K562 (cell line): ENCODE measurements around the gene CDKN1C. TPM values are rescaled to one million over a fixed set of nuclear protein-coding genes. Genes with fewer than 3 reads are reported as not detected.

ENCODE experiments used
- ARID4B ChIP-seq: sonication (generic); formaldehyde crosslinking; IDR thresholded peaks from 2 replicates; pipeline ENCODE4 v1.8.0; 2022; ENCODE audit warnings: mild to moderate bottlenecking, missing genetic modification reagents
- BHLHE40 ChIP-seq: IDR thresholded peaks from 2 replicates; pipeline ENCODE4 v1.6.1; 2011; ENCODE audit warnings: low read length, improper control_type of control experiment
- CBX3 ChIP-seq, 2 experiments: IDR thresholded peaks; 1 replicate in 1 of 2; 2 replicates in 1 of 2; pipeline ENCODE4 v1.6.1; 2012; ENCODE audit warnings: inconsistent platforms in 2 of 2, low read length in 2 of 2, borderline replicate concordance in 1 of 2, control low read depth in 1 of 2
- ETV5 ChIP-seq: sonication (generic); formaldehyde crosslinking; IDR thresholded peaks from 2 replicates; pipeline ENCODE4 v1.4.0; 2020; ENCODE audit warnings: low read depth, mild to moderate bottlenecking, missing genetic modification reagents
- FOXA1 ChIP-seq: fragments of 450-650 bp; IDR thresholded peaks from 2 replicates; pipeline ENCODE4 v1.6.1; 2016; ENCODE audit warnings: mild to moderate bottlenecking, borderline replicate concordance
- HDAC1 ChIP-seq, 2 experiments: fragments of 450-650 bp; IDR thresholded peaks; 2 replicates each; pipeline ENCODE4 v1.6.1; 2016 to 2017; ENCODE audit warnings: inconsistent platforms in 1 of 2, mild to moderate bottlenecking in 1 of 2, moderate library complexity in 1 of 2
- HSF4 ChIP-seq: fragments of 250-450 bp; sonication (Bioruptor Pico); IDR thresholded peaks from 2 replicates; pipeline ENCODE4 v2.1.2; 2022; ENCODE audit warnings: mild to moderate bottlenecking, moderate library complexity, borderline replicate concordance
- NFIC ChIP-seq: fragments of 450-650 bp; IDR thresholded peaks from 2 replicates; pipeline ENCODE4 v1.6.1; 2017; ENCODE audit warnings: mild to moderate bottlenecking, inconsistent platforms
- PRPF4 ChIP-seq: fragments of 200-400 bp; formaldehyde crosslinking; IDR thresholded peaks from one replicate; pipeline ENCODE4 v1.6.1; 2017; ENCODE audit warnings: low read length, low read depth, mild to moderate bottlenecking; ENCODE audit not compliant: insufficient read depth, poor library complexity, severe bottlenecking
- TEAD4 ChIP-seq, 2 experiments: sonication (generic) in 1 of 2; formaldehyde crosslinking in 1 of 2; IDR thresholded peaks; 2 replicates each; pipeline versions ENCODE4 v1.6.1 to v1.8.0; 2012 to 2022; ENCODE audit warnings: borderline replicate concordance in 1 of 2, inconsistent platforms in 1 of 2, low read length in 1 of 2, mild to moderate bottlenecking in 1 of 2, missing genetic modification reagents in 1 of 2
- TGIF2 ChIP-seq: sonication (generic); formaldehyde crosslinking; IDR thresholded peaks from 2 replicates; pipeline ENCODE4 v1.8.1; 2022; ENCODE audit warnings: mild to moderate bottlenecking, missing genetic modification reagents, moderate library complexity
- USF2 ChIP-seq: sonication (generic); formaldehyde crosslinking; IDR thresholded peaks from 2 replicates; pipeline ENCODE4 v1.5.0; 2020; ENCODE audit warnings: missing genetic modification reagents
- YY1 ChIP-seq, 3 experiments: IDR thresholded peaks; 2 replicates each; pipeline ENCODE4 v1.6.1; 2011; ENCODE audit warnings: low read length in 2 of 3, mild to moderate bottlenecking in 2 of 3, moderate library complexity in 2 of 3, borderline replicate concordance in 1 of 3, control low read depth in 1 of 3, low read depth in 1 of 3; ENCODE audit not compliant: insufficient read depth in 3 of 3, insufficient replicate concordance in 2 of 3, control insufficient read depth in 1 of 3, insufficient read length in 1 of 3; ENCODE audit errors: extremely low read depth in 1 of 3
- ZFX ChIP-seq: sonication (generic); formaldehyde crosslinking; IDR thresholded peaks from 2 replicates; pipeline ENCODE4 v1.8.0; 2022; ENCODE audit warnings: mild to moderate bottlenecking, missing genetic modification reagents, moderate library complexity
- polyA plus RNA-seq, 8 experiments: library from polyadenylated mRNA; depleted of rRNA in 4 of 8; stranded (reverse) in 5 of 8; unstranded in 3 of 8; fragments of >200 nt; fragmentation: Nextera tagmentation in 2 of 8; fragmentation: Illumina TruSeq in 1 of 8; extraction: Ambion mirVana in 2 of 8; extraction: Trizol in 1 of 8; gene quantifications; 2 replicates each; pipeline versions ENCODE4 v1.2.1 to v1.2.3, GENCODE V29; 2011 to 2014; ENCODE audit warnings: inconsistent platforms in 1 of 8, missing spikeins in 1 of 8
- total RNA-seq, 7 experiments: library from RNA; depleted of rRNA in 6 of 7; stranded (reverse); fragments of >200 nt in 6 of 7; fragmentation: Illumina TruSeq in 2 of 7; extraction: Trizol in 2 of 7; gene quantifications; 2 replicates each; pipeline versions ENCODE4 v1.2.1 to v1.2.3, GENCODE V29; 2011 to 2021; ENCODE audit warnings: low replicate concordance in 1 of 7
- TF ChIP-seq, protein P1 (sequence below): fragments of 250-450 bp; sonication (Bioruptor Pico); IDR thresholded peaks from 2 replicates; pipeline ENCODE4 v1.5.0; 2021; ENCODE audit warnings: mild to moderate bottlenecking, moderate library complexity

CDKN1C gene
- total and polyA plus RNA-seq, 9 of the 15 experiments (the other 6 are each of a cell fraction or from before 2014, with no cell fraction given) = 2.8 to 21.1 (median 9.3) TPM

- TF ChIP-seq ARID4B (CRISPR knock-in tag) = peak; percentile 79
- peak in 1 of 2 experiments; percentile 69; a peak in 2 of 4 replicates for TF ChIP-seq HDAC1 (IDR thresholded peaks at IDR 0.05)
- TF ChIP-seq NFIC = peak; percentile 79
- peak; percentile 62; the same call in 1 of the 2 replicates for TF ChIP-seq TGIF2 (CRISPR knock-in tag)
- peak; percentile 45; the same call in 1 of the 2 replicates for TF ChIP-seq BHLHE40
- TF ChIP-seq YY1 (IDR thresholded peaks at IDR 0.05; ENCODE audit: borderline replicate concordance in 1 of 3, control insufficient read depth in 1 of 3, extremely low read depth in 1 of 3, insufficient read depth in 3 of 3, insufficient read length in 1 of 3, insufficient replicate concordance in 2 of 3, low read depth in 1 of 3, low read length in 2 of 3) = peak in 2 of 3 experiments; percentile 48 to 52
- TF ChIP-seq HSF4 (CRISPR knock-in tag) = no peak
- 0 out of 2 replicates have a peak, but pooled peaks have one; percentile 1 for TF ChIP-seq ZFX (CRISPR knock-in tag)
- TF ChIP-seq FOXA1 = no peak
- peak in 1 of 2 experiments; percentile 13; a peak in 1 of 3 replicates for TF ChIP-seq CBX3 (IDR thresholded peaks at IDR 0.05; ENCODE audit: borderline replicate concordance in 1 of 2, low read length in 2 of 2)
- TF ChIP-seq TEAD4 (IDR thresholded peaks at IDR 0.05; ENCODE audit: low read length) = no peak
- TF ChIP-seq TEAD4 (CRISPR knock-in tag; IDR thresholded peaks at IDR 0.05; ENCODE audit: borderline replicate concordance) = no peak
- TF ChIP-seq USF2 (CRISPR knock-in tag) = no peak
- TF ChIP-seq, protein P1, sequence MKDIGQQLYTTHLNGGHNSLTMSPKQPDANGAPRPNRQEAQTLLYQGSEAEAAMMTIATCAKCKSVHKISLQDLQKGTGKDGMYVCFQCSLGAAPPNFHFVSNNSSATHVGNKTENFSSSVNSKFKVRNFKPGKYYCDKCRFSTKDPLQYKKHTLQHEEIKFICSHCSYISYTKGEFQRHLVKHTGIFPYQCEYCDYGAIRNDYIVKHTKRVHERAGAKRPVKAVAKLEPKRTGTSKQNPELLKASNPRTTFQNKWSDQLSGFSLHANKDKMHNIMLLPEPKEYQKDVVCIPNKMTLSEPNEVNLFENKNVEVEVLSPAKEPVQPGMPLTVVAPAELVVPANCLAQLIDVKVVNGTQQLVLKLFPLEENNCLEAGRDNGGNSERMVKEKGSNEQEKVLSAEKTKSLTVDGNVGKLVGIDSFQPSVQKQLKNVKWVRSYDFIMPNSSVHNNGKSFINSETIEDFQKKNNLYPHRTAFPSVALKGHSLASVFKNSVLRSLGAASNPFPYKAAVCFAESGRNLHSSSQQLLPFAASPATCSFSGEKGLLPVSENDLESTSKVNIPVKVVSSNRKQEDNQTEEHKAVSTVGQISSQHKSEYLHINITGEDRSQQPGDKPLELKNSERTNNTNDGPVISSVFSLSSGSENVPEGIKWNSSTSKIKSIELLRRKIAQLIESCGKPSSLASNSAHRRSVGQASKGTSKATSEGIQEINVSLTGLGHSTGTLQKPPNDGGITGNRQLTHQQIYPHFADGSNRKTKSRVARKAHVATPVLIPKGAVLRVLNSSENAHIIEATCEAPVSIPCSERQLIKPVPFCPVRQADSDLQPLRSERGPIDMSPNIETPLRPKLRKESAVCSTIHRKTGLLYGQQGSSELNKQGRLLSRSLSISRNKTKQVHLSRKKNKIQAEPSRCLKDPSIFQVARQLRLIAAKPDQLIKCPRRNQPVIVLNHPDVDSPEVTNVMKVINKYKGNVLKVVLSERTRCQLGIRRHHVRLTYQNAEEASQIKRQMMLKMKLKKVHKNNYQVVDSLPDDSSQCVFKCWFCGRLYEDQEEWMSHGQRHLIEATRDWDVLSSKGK = no peak
- 0 out of 2 replicates have a peak, but pooled peaks have one; percentile 54 for TF ChIP-seq ETV5 (CRISPR knock-in tag)
- TF ChIP-seq PRPF4 = no peak
Observed at GRCh38 chr11:2928605-2929530, 43.3 kb upstream of the CDKN1C start, which contains the start of gene PHLDA2 (continued).
